WTC11 (cell line): ENCODE data around the gene LIN7B.
A peak's percentile ranks its signal among the peaks of the same experiment; 100 is the strongest.

Experiments used
- TF ChIP-seq, protein P1 (sequence below): fragments of 200-600 bp; IDR thresholded peaks from 2 replicates; pipeline ENCODE4 v1.8.0; 2022; ENCODE audit warnings: antibody characterized with exemption
- TF ChIP-seq, protein P2 (sequence below): fragments of 250-450 bp; sonication (Bioruptor Pico); IDR thresholded peaks from 2 replicates; pipeline ENCODE4 v1.9.0; 2021; ENCODE audit warnings: mild to moderate bottlenecking, borderline replicate concordance

DNA sequence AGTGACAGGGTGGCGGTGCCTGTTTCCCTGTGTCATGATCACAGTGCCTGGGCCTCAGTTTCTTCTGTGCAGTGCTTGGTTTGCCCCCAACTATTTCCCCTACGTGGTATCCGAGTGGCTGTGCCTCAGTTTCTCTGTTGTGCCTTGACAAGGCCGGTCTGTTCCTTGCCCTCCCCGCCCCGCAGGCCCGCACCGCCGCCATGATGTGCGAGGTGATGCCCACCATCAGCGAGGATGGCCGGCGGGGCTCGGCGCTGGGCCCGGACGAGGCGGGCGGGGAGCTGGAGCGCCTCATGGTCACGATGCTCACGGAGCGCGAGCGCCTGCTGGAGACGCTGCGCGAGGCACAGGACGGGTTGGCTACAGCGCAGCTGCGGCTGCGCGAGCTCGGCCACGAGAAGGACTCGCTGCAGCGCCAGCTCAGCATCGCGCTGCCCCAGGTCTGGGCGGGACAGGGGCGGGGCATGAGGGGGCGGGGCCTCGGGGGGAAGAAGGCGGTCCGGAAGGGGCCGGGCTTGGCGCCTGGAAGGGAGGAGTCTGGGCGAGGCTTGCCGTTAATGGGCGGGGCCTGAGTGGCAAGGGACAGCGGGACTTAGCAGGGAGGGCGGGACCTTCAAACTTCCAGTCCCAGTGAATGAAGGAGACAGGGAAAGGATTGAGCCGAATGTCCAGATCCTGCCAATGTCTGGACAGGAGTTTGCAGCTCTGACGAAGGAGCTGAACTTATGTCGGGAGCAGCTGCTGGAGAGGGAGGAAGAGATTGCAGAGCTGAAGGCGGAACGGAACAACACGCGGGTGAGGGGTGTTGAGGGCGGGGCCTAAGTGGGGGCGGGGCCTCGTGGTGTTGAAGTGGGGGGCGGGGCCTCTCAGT is 13.7 kb downstream of the LIN7B start:
- TF ChIP-seq, protein P1, sequence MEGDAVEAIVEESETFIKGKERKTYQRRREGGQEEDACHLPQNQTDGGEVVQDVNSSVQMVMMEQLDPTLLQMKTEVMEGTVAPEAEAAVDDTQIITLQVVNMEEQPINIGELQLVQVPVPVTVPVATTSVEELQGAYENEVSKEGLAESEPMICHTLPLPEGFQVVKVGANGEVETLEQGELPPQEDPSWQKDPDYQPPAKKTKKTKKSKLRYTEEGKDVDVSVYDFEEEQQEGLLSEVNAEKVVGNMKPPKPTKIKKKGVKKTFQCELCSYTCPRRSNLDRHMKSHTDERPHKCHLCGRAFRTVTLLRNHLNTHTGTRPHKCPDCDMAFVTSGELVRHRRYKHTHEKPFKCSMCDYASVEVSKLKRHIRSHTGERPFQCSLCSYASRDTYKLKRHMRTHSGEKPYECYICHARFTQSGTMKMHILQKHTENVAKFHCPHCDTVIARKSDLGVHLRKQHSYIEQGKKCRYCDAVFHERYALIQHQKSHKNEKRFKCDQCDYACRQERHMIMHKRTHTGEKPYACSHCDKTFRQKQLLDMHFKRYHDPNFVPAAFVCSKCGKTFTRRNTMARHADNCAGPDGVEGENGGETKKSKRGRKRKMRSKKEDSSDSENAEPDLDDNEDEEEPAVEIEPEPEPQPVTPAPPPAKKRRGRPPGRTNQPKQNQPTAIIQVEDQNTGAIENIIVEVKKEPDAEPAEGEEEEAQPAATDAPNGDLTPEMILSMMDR, result no peak
- TF ChIP-seq, protein P2, sequence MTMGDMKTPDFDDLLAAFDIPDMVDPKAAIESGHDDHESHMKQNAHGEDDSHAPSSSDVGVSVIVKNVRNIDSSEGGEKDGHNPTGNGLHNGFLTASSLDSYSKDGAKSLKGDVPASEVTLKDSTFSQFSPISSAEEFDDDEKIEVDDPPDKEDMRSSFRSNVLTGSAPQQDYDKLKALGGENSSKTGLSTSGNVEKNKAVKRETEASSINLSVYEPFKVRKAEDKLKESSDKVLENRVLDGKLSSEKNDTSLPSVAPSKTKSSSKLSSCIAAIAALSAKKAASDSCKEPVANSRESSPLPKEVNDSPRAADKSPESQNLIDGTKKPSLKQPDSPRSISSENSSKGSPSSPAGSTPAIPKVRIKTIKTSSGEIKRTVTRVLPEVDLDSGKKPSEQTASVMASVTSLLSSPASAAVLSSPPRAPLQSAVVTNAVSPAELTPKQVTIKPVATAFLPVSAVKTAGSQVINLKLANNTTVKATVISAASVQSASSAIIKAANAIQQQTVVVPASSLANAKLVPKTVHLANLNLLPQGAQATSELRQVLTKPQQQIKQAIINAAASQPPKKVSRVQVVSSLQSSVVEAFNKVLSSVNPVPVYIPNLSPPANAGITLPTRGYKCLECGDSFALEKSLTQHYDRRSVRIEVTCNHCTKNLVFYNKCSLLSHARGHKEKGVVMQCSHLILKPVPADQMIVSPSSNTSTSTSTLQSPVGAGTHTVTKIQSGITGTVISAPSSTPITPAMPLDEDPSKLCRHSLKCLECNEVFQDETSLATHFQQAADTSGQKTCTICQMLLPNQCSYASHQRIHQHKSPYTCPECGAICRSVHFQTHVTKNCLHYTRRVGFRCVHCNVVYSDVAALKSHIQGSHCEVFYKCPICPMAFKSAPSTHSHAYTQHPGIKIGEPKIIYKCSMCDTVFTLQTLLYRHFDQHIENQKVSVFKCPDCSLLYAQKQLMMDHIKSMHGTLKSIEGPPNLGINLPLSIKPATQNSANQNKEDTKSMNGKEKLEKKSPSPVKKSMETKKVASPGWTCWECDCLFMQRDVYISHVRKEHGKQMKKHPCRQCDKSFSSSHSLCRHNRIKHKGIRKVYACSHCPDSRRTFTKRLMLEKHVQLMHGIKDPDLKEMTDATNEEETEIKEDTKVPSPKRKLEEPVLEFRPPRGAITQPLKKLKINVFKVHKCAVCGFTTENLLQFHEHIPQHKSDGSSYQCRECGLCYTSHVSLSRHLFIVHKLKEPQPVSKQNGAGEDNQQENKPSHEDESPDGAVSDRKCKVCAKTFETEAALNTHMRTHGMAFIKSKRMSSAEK (CRISPR knock-in tag), result peak; percentile 56; the same call in 1 of the 2 replicates
